ENCODE measurements around the gene HSPA1L. TPM values are rescaled to one million over a fixed set of nuclear protein-coding genes. Genes with fewer than 3 reads are reported as not detected.
A peak's percentile ranks its signal among the peaks of the same experiment; 100 is the strongest.
"Not testable (repeated sequence)": the region's sequence is repeated elsewhere in the genome, so short reads cannot be mapped to it uniquely, and the experiment has no call there.

HSPA1L gene
- total RNA-seq, 2 experiments from 2014 or later = 1.7 to 1.8 TPM

DNA sequence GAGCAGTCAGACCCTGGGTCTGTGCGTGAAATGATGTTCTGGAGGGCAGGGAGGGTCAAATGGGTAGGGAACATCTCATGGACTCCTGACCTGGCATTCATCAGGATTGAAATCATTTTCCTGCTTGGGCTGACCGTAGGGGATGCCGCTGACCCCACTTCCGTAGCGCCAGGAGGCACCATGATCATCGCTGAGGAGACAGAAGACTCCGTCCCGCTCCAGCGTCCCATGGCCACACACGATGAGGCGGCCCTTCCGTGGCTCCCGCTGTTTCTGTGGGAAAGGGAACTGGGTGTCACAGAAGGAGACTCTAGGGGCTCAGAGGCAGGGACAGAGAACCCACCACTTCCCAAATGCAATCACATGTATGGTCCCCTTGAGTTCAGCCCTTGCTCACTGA lies 45.3 kb upstream of the HSPA1L start:
- no peak overlapping the region for H3K4me3 ChIP-seq (ENCODE audit: low read length)
- H3K27me3 Mint-ChIP-seq = no peaks in the 10 kb centered on the region
- intact Hi-C loops (cut with DNase I, micrococcal nuclease) = loop anchor here in 1 of 2 experiments (2.0 to 10.0 kb wide), 2 partner anchors 36 to 1434 kb away; partner anchors contain the start of genes EHMT2 and RGL2
- ATAC-seq (ENCODE audit: poor library complexity) (no peak), DNase-seq (no peak)
- no peak overlapping the region for H3K27ac Mint-ChIP-seq
- no peaks in the 10 kb centered on the region for H3K9me3 ChIP-seq (ENCODE audit: control insufficient read depth in 1 of 2, insufficient read depth in 1 of 2, low read length in 2 of 2)
- CTCF ChIA-PET = no interaction called here
- H3K4me3 Mint-ChIP-seq = no peak overlapping the region
- peaks cover 41% of the 10 kb centered on the region for H3K36me3 Mint-ChIP-seq (ENCODE audit: low read depth)
- TF ChIP-seq, protein P1, sequence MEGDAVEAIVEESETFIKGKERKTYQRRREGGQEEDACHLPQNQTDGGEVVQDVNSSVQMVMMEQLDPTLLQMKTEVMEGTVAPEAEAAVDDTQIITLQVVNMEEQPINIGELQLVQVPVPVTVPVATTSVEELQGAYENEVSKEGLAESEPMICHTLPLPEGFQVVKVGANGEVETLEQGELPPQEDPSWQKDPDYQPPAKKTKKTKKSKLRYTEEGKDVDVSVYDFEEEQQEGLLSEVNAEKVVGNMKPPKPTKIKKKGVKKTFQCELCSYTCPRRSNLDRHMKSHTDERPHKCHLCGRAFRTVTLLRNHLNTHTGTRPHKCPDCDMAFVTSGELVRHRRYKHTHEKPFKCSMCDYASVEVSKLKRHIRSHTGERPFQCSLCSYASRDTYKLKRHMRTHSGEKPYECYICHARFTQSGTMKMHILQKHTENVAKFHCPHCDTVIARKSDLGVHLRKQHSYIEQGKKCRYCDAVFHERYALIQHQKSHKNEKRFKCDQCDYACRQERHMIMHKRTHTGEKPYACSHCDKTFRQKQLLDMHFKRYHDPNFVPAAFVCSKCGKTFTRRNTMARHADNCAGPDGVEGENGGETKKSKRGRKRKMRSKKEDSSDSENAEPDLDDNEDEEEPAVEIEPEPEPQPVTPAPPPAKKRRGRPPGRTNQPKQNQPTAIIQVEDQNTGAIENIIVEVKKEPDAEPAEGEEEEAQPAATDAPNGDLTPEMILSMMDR (IDR thresholded peaks at IDR 0.05) = no peak
- peaks cover 39% of the 10 kb centered on the region for H3K36me3 ChIP-seq (ENCODE audit: insufficient read depth, low read length)
- H3K27ac ChIP-seq (ENCODE audit: low read depth in 1 of 2, low read length in 2 of 2) = no peak overlapping the region
- POLR2A ChIA-PET = no interaction called here
- H3K4me1 Mint-ChIP-seq (ENCODE audit: low read depth) = peaks cover 28% of the 10 kb centered on the region
- no peaks in the 10 kb centered on the region for H3K9me3 Mint-ChIP-seq
- H3K4me1 ChIP-seq (ENCODE audit: insufficient read depth, low read length) = peaks cover 37% of the 10 kb centered on the region
- H3K27me3 ChIP-seq (ENCODE audit: control insufficient read depth in 1 of 2, insufficient read depth in 2 of 2, low read length in 2 of 2) = no peaks in the 10 kb centered on the region

DNA sequence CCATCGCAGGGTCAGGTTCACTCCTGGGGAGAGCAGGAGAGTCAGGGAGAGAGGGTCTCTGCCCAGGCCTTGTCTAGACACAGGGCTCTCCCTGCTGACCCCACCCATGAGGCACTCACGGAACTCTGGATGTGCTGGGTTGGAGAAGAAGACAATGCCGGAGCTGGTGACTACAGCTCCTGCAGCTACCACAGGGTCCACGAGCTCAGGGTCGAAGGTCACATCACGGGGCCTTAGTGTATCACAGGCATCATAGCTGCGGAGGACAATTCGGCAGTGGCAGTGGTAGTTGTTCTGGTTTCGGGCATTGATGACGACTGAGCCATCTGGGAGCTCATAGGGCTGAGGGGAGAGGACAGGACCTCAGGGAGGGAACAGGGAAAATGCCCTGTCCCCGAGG lies 44.8 kb upstream of the HSPA1L start:
- Histone ChIP-seq H3K27me3 (ENCODE audit: control insufficient read depth in 1 of 2, insufficient read depth in 2 of 2, low read length in 2 of 2) (no peaks in the 10 kb centered on the region), H3K9me3 (ENCODE audit: control insufficient read depth in 1 of 2, insufficient read depth in 1 of 2, low read length in 2 of 2) (no peaks in the 10 kb centered on the region), H3K4me1 (ENCODE audit: insufficient read depth, low read length) (peaks cover 35% of the 10 kb centered on the region), H3K27ac (ENCODE audit: low read depth in 1 of 2, low read length in 2 of 2) (no peak overlapping the region), H3K4me3 (ENCODE audit: low read length) (no peak overlapping the region), H3K36me3 (ENCODE audit: insufficient read depth, low read length) (peaks cover 39% of the 10 kb centered on the region)
- Mint-ChIP-seq H3K27ac (no peak overlapping the region), H3K36me3 (ENCODE audit: low read depth) (peaks cover 41% of the 10 kb centered on the region), H3K4me1 (ENCODE audit: low read depth) (peaks cover 28% of the 10 kb centered on the region), H3K27me3 (no peaks in the 10 kb centered on the region), H3K9me3 (no peaks in the 10 kb centered on the region), H3K4me3 (peak overlapping the region; percentile 69)
- intact Hi-C loops (cut with DNase I, micrococcal nuclease) = loop anchor here in 1 of 2 experiments (2.0 to 10.0 kb wide), 2 partner anchors 37 to 1435 kb away; partner anchors contain the start of genes EHMT2 and RGL2
- TF ChIP-seq, protein P1 (IDR thresholded peaks at IDR 0.05) = no peak
- POLR2A ChIA-PET = interaction anchor here (1.0 kb wide), 1 partner anchor 24 kb away, joined by 4 read pairs; no protein-coding TSS in a partner anchor
- DNase-seq (no peak), ATAC-seq (ENCODE audit: poor library complexity) (no peak)
- CTCF ChIA-PET = no interaction called here

DNA sequence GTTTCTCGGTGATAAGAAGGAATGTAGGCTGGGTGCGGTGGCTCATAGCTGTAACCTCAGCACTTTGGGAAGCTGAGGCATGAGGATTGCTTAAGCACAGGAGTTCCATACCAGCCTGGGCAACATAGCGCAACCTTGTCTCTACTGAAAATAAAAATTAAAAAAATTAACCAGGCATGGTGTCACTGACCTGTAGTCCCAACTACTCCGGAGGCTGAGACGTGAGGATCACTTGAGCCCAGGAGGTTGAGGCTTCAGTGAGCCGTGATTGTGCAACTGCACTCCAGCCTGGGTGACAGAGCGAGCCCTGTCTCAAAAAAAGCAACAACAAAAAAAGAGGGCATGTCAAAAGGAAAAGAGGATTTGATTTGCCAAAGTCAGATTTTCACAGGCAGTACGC lies 43.6 kb upstream of the HSPA1L start:
- Histone ChIP-seq H3K27ac (ENCODE audit: low read depth in 1 of 2, low read length in 2 of 2) (no peak overlapping the region), H3K4me3 (ENCODE audit: low read length) (no peak overlapping the region), H3K27me3 (ENCODE audit: control insufficient read depth in 1 of 2, insufficient read depth in 2 of 2, low read length in 2 of 2) (no peaks in the 10 kb centered on the region), H3K36me3 (ENCODE audit: insufficient read depth, low read length) (peaks cover 39% of the 10 kb centered on the region), H3K4me1 (ENCODE audit: insufficient read depth, low read length) (peaks cover 23% of the 10 kb centered on the region), H3K9me3 (ENCODE audit: control insufficient read depth in 1 of 2, insufficient read depth in 1 of 2, low read length in 2 of 2) (no peaks in the 10 kb centered on the region)
- Mint-ChIP-seq H3K9me3 (no peaks in the 10 kb centered on the region), H3K27me3 (no peaks in the 10 kb centered on the region), H3K4me3 (no peak overlapping the region), H3K4me1 (ENCODE audit: low read depth) (peaks cover 21% of the 10 kb centered on the region), H3K36me3 (ENCODE audit: low read depth) (peaks cover 38% of the 10 kb centered on the region), H3K27ac (no peak overlapping the region)
- TF ChIP-seq, protein P1 (IDR thresholded peaks at IDR 0.05) = no peak
- ATAC-seq (ENCODE audit: poor library complexity) (no peak), DNase-seq (no peak)
- intact Hi-C loops (cut with DNase I, micrococcal nuclease) = no loop called here
- CTCF ChIA-PET = no interaction called here
- POLR2A ChIA-PET = no interaction called here

DNA sequence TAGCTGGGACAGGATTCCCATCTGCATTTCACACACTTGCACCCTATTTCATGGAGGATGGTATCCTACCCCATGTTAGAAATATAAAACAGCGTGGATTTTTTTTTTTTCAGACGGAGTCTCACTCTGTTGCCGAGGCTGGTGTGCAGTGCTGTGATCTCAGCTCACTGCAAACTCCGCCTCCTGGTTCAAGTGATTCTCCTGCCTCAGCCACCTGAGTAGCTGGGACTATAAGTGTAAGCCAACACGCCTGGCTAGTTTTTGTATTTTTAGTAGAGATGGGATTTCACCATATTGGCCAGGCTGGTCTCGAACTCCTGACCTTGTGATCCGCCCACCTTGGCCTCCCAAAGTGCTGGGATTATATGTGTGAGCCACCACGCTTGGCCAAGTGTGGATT lies 42.7 kb upstream of the HSPA1L start:
- Histone ChIP-seq H3K4me1 (ENCODE audit: insufficient read depth, low read length) (peaks cover 16% of the 10 kb centered on the region), H3K36me3 (ENCODE audit: insufficient read depth, low read length) (peaks cover 39% of the 10 kb centered on the region)
- H3K4me3 ChIP-seq (ENCODE audit: low read length); DNase-seq; H3K27me3 Mint-ChIP-seq; POLR2A ChIA-PET; ATAC-seq (ENCODE audit: poor library complexity); H3K9me3 ChIP-seq (ENCODE audit: control insufficient read depth in 1 of 2, insufficient read depth in 1 of 2, low read length in 2 of 2); H3K4me3 Mint-ChIP-seq; H3K9me3 Mint-ChIP-seq; CTCF ChIA-PET; H3K27me3 ChIP-seq (ENCODE audit: control insufficient read depth in 1 of 2, insufficient read depth in 2 of 2, low read length in 2 of 2); H3K27ac Mint-ChIP-seq; H3K27ac ChIP-seq (ENCODE audit: low read depth in 1 of 2, low read length in 2 of 2); intact Hi-C loops (cut with DNase I, micrococcal nuclease): not testable (repeated sequence)
- Mint-ChIP-seq H3K4me1 (ENCODE audit: low read depth) (peaks cover 16% of the 10 kb centered on the region), H3K36me3 (ENCODE audit: low read depth) (peaks cover 34% of the 10 kb centered on the region)

DNA sequence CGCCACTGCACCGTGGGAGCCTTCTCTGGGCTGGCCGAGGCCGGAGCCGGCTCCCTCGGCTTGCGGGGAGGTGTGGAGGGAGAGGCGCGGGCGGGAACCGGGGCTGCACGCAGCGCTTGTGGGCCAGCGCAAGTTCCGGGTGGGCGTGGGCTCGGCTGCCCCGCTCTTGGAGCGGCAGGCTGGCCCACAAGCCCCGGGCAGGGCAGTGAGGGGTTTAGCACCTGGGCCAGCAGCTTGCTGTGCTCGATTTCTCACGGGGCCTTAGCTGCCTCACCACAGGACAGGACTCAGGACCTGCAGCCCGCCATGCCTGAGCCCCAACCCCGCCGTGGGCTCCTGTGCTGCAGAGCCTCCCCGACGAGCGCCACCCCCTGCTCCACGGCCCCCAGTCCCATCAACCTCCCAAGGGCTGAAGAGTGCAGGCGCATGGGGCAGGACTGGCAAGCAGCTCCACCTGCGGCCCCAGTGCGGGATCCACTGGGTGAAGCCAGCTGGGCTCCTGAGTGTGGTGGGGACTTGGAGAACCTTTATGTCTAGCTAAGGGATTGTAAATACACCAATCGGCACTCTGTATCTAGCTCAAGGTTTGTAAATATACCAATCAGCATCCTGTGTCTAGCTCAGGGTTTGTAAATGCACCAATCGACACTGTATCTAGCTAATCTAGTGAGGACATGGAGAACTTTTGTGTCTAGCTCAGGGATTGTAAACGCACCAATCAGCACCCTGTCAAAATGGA lies 37.1 kb upstream of the HSPA1L start:
- ATAC-seq (ENCODE audit: poor library complexity); H3K36me3 ChIP-seq (ENCODE audit: insufficient read depth, low read length); H3K27ac ChIP-seq (ENCODE audit: low read depth in 1 of 2, low read length in 2 of 2); intact Hi-C loops (cut with DNase I, micrococcal nuclease); H3K36me3 Mint-ChIP-seq (ENCODE audit: low read depth); H3K4me1 Mint-ChIP-seq (ENCODE audit: low read depth); H3K4me1 ChIP-seq (ENCODE audit: insufficient read depth, low read length); CTCF ChIA-PET; DNase-seq; H3K9me3 Mint-ChIP-seq; POLR2A ChIA-PET; H3K27me3 ChIP-seq (ENCODE audit: control insufficient read depth in 1 of 2, insufficient read depth in 2 of 2, low read length in 2 of 2); H3K4me3 ChIP-seq (ENCODE audit: low read length); H3K27ac Mint-ChIP-seq; H3K27me3 Mint-ChIP-seq; H3K4me3 Mint-ChIP-seq; H3K9me3 ChIP-seq (ENCODE audit: control insufficient read depth in 1 of 2, insufficient read depth in 1 of 2, low read length in 2 of 2): not testable (repeated sequence)
